Activated CD4-positive, alpha-beta T cell treated with anti-CD3 and anti-CD28 coated beads, Interleukin-2, amount 50 U/mL, for 16 hours (primary cell): ENCODE measurements around the gene SCARF2.
"Not testable (repeated sequence)": the region's sequence is repeated elsewhere in the genome, so short reads cannot be mapped to it uniquely, and the experiment has no call there.

Experiments used
- DNase-seq: peaks from one replicate; pipeline ENCODE4 v3.0.0-alpha.2; 2020

The SCARF2 gene, protein sequence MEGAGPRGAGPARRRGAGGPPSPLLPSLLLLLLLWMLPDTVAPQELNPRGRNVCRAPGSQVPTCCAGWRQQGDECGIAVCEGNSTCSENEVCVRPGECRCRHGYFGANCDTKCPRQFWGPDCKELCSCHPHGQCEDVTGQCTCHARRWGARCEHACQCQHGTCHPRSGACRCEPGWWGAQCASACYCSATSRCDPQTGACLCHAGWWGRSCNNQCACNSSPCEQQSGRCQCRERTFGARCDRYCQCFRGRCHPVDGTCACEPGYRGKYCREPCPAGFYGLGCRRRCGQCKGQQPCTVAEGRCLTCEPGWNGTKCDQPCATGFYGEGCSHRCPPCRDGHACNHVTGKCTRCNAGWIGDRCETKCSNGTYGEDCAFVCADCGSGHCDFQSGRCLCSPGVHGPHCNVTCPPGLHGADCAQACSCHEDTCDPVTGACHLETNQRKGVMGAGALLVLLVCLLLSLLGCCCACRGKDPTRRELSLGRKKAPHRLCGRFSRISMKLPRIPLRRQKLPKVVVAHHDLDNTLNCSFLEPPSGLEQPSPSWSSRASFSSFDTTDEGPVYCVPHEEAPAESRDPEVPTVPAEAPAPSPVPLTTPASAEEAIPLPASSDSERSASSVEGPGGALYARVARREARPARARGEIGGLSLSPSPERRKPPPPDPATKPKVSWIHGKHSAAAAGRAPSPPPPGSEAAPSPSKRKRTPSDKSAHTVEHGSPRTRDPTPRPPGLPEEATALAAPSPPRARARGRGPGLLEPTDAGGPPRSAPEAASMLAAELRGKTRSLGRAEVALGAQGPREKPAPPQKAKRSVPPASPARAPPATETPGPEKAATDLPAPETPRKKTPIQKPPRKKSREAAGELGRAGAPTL

DNA sequence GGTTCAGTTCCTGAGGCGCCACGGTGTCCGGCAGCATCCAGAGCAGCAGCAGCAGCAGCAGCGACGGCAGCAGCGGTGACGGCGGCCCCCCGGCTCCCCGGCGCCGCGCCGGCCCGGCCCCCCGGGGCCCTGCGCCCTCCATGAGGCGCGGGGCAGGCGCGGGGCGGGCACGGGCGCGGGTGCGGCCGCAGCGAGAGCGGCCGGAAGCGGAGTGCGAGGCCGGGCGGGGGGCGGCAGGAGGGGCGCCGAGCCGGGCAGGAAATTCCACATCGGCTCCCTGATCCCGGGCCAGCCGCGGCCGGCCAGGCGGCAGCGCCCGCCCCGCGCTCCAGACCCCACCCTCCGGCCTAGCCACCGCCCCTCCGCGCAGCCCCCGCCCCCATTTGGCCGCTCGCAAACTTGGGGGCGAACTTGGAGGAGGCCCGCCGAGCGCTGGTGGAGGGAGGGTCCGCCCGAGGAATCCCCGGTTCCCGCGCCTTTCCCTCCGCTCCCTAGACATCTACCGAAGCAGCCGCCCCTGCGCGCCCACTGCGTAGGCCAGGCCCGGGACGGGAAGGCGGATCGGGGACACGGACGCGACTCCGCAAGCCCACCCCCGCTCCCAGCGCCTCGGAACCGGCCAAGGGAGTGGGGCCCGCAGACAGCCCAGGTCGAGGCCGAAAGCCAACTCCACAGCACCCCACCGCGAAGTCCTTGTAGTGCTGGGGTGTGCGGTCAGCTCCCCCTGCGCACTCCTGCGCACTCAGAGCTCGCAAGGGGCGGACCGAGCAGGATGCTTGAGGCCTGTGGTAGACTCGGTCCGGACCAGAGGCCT lies at the start of gene SCARF2:
TSS of gene SCARF2 (minus strand) at position 213 of the 814 bp plus-strand sequence. CDS start at position 142, 71 bp downstream.
- no peak for DNase-seq

- DNase-seq = no peak
Observed at GRCh38 chr22:20486229-20486628, 48.6 kb upstream of the SCARF2 start.

- DNase-seq = no peak
Observed at GRCh38 chr22:20484948-20485683, 47.5 kb upstream of the SCARF2 start.

GRCh38 chr22:20483771-20484170 lies 46.1 kb upstream of the SCARF2 start:
- no peak for DNase-seq

DNA sequence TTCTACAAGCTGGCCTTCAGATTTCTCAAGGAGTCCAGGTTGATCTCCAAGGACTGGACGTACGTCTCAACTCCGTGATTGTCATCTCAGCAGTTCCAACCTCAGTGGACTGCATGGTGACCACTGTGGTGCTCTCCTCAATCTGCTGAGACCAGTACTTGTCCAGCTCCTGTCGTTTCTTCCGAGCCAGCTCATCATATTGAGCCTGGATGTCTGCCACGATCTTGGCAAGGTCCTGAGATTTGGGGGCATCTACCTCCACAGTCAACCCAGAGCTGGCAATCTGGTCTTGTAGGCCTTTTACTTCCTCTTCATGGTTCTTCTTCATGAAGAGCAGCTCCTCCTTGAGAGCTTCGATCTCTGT lies 45.5 kb upstream of the SCARF2 start:
- not testable (repeated sequence) for DNase-seq

DNA sequence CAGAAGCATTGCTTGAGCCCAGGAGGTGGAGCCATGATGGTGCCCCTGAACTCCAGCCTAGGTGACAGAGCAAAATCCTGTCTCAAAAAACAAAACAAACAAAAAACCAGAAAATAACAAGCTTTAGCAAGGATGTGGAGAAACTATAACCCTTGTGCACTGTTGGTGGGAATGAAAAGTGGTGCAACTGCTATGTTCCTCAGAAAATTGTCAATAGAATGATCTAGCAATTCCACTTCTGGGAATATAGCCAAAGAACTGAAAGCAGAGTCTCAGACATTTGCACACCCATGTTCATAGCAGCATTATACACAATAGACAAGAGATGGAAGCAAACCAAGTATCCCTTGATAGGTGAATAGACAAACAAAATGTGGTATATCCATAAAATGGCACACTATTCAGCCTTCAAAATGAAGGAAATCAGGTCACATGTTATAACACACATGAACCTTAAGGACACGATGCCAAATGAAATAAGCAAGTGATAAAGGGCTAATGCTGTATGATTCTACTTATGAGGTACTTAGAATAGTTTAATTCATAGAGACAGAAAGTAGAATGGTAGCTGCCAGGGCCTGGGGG lies 42.1 kb upstream of the SCARF2 start:
- no peak for DNase-seq

DNA sequence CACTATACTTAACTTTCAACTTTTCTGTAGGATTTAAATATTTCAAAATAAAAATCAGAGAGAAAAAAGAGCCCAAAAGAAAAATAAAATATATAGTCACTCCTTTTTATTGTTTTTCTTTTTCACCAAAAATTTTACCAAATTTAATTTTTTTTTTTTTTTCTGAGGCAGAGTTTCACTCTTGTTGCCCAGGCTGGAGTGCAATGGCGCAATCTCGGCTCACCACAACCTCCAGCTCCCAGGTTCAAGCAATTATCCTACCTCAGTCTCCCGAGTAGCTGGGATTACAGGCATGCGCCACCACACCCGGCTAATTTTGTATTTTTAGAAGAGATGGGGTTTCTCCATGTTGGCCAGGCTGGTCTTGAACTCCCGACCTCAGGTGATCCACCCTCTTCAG lies 40.4 kb upstream of the SCARF2 start:
- DNase-seq = not testable (repeated sequence)

DNA sequence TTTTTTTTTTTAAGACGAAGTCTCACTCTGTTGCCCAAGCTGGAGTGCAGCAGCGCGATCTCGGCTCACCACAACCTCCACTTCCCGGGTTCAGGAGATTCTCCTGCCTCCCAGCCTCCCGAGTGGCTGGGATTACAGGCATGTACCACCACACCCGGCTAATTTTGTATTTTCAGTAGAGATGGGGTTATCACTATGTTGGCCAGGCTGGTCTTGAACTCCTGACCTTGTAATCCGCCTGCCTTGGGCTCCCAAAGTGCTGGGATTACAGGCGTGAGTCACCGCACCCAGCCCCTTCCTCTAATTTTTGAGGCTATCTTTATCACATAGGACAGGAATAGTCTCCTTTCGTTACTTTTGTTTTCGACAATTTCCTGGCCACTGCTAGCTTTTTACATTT lies 37.9 kb upstream of the SCARF2 start:
- DNase-seq = not testable (repeated sequence)

GRCh38 chr22:20475115-20475436 lies 37.5 kb upstream of the SCARF2 start:
- DNase-seq = no peak

DNA sequence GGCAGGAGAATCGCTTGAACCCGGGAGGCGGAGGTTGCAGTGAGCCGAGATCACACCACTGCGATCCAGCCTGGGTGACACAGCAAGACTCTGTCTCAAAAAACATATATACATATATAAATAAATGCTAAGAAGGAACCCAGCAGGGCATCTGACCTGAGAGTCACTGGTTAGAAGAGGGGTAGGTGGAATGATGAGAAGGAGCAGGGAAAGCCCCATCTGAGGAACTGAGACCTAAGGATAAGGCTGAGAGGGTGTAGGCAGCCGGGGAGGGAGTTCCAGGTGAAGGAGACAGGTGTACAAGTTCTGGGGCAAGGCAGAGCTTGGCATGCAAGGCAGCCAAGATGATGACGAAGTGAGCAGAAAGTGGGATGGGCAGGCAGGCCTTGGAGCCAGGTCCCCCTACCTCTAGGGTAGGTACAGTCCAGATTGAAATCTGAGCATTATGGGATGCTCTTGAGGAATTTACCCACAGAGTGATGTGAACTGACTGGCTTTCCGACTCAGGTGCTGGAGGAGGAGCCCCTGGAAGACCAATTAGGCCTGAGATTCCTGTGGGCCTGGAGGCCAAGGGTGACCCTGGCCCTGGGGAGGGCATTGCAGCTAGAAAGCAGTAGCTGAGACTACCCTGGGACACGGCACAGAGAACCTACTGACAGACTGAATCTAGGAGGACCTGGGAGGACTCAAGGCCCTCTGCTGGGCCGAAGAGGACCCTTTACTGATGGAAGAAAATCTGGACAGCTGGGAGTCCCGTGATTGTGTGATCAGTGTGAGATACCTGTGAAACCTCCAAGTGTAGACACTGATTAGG lies 35.2 kb upstream of the SCARF2 start:
- DNase-seq = no peak

GRCh38 chr22:20471126-20471833 lies 33.7 kb upstream of the SCARF2 start:
- DNase-seq = no peak

- not testable (repeated sequence) for DNase-seq
Observed at GRCh38 chr22:20470525-20470924, 32.9 kb upstream of the SCARF2 start.

DNA sequence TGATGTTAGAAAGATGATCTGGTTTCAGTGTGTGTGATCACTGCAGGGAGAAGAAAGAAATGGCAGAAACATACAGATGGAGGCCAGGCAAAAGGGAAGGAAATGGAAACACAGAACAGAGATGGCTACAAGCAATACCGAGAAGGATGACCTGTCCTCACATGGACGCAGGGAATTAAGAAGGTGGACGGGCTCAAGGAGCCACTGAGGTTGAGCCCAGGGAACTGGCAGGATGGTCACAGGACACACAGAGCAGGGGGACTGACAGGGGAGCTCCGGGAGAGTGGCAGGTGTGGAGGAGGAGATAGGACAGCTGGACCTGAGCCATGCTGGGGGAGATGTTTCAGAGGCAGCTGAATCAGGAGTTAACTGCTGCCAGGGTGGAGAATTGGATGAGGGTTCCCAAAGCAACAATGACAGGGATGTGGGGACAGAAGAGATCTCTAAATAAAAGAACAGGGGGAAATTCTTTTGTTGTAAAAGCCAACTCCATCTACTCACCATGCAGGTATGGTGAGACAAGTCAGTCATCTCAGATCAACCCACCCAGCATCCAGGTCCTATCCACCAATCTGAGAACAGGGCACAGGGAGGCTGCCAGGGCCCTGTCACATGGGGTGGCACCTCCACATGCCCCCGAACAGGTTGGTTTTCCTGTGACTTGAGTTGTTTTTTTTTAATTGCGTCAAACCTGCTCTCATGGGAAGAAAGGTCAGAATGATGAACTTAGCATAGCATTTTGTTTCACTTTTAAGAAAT lies 31.7 kb upstream of the SCARF2 start:
- DNase-seq = no peak

- DNase-seq = no peak
Observed at GRCh38 chr22:20466659-20467379, 29.2 kb upstream of the SCARF2 start.

- DNase-seq = no peak
Observed at GRCh38 chr22:20465759-20466077, 28.1 kb upstream of the SCARF2 start.

DNA sequence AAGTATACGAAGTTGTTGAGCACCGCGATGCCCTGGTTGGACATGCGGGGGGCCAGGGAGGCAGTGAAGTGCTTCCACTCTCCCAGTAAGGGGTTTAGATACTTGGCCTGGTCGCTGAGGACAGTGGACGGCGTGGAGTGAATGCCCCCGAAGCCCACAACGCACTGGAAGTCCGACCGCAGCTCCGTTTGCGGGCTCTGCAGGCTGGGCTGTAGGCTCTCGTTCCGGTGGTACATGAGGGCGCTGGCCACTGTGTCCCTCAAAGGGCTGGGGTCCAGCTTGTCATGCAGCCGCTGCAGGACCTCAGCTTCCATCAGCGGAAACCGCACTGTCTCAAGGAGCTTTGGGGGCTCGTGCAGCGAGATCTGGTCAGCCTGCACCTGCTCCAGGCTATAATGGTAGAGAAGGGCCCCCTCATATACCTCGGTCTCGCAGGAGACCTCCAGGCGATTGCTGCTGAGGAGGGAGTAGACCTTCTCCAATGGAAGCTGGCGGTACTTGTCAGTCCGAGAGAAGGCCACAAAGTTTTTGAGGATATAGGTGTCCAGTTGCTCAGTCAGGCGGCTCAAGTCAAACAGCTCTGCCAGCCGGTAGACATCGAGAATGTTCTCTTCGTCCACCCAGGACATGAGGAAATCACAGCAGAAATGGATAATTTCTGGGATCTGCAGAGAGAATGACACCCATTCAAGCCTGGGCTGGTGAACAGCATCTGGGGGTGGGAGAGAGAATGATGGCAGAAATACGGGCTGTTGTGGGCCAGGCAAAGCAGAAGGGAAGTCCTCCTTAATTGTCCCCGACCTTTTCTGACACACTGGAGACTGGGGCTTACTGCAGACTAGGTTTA lies 27.5 kb upstream of the SCARF2 start:
- DNase-seq = no peak

DNA sequence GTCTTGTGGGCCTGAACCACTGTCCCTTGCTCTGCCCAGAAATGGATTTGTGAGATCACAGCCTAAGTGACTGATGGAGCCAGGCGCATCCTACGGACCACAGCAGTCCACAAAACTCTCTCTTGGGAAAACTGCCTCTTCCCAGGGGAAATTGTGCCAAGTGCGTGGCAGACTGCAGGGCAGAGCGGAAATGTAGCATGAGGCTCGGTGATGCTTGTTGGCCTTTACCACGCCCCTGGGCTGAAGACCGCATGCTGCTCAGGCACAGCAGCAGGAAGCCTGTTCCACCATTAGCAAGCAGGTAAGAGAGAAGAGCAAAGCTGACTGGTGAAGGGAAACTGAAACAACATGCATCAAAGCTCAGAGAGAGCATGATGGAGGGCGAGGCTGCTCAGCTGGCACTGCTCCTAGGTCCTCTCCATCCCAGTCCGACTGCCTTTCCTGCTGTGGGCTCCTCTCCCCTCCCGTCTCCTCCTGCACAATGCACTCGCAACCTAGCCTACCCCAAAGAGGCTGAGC lies 26.5 kb upstream of the SCARF2 start:
- peak; percentile 64 for DNase-seq
